Neural cell (in vitro differentiated cells): ENCODE data around the gene GSTA5. TPM values are rescaled to one million over a fixed set of nuclear protein-coding genes. Genes with fewer than 3 reads are reported as not detected.
"Not testable (repeated sequence)": the region's sequence is repeated elsewhere in the genome, so short reads cannot be mapped to it uniquely, and the experiment has no call there.

Source experiments
- H2AFZ ChIP-seq: fragments of 200-600, 300-800 bp; sonication (generic), shearing (Covaris generic); 2 replicates; pipeline ENCODE4 v1.6.0; 2014; ENCODE audit warnings: low read depth, mild to moderate bottlenecking, antibody characterized with exemption, low read length, moderate library complexity
- H3F3A ChIP-seq: fragments of 200-600 bp; shearing (Covaris generic); 2 replicates; pipeline ENCODE4 v1.6.1; 2016; ENCODE audit warnings: mild to moderate bottlenecking, moderate library complexity, mixed read lengths, antibody characterized with exemption, low read length; ENCODE audit not compliant: insufficient read depth, poor library complexity, severe bottlenecking
- H3K27ac ChIP-seq: fragments of 200-600, 300-800 bp; sonication (generic), shearing (Covaris generic); 2 replicates; pipeline ENCODE4 v1.5.1; 2014; ENCODE audit warnings: mild to moderate bottlenecking, low read length, moderate library complexity
- H3K27me3 ChIP-seq: fragments of 300-800, 200-600 bp; sonication (generic), shearing (Covaris generic); 2 replicates; pipeline ENCODE4 v1.6.0; 2014; ENCODE audit warnings: mild to moderate bottlenecking, low read depth, low read length, moderate library complexity; ENCODE audit not compliant: insufficient read depth
- H3K36me3 ChIP-seq: fragments of 300-800, 200-600 bp; sonication (generic), shearing (Covaris generic); 2 replicates; pipeline ENCODE4 v1.5.1; 2014; ENCODE audit warnings: mild to moderate bottlenecking, antibody characterized with exemption, low read length, moderate library complexity; ENCODE audit not compliant: insufficient read depth
- H3K4me2 ChIP-seq: fragments of 300-800, 200-600 bp; sonication (generic), shearing (Covaris generic); 2 replicates; pipeline ENCODE4 v1.6.0; 2014; ENCODE audit warnings: mild to moderate bottlenecking, low read length
- H3K4me3 ChIP-seq: fragments of 300-800, 200-600 bp; sonication (generic), shearing (Covaris generic); 2 replicates; pipeline ENCODE4 v1.5.1; 2014; ENCODE audit warnings: mild to moderate bottlenecking, low read length, moderate library complexity
- H3K79me2 ChIP-seq: fragments of 200-600 bp; shearing (Covaris generic); replicated peaks from 2 replicates; pipeline ENCODE4 v1.6.0; 2014; ENCODE audit warnings: mild to moderate bottlenecking, low read length, moderate library complexity; ENCODE audit not compliant: insufficient read depth
- H3K9ac ChIP-seq: fragments of 300-800, 200-600 bp; sonication (generic), shearing (Covaris generic); 2 replicates; pipeline ENCODE4 v1.6.1; 2016; ENCODE audit warnings: mild to moderate bottlenecking, low read length, mixed read lengths
- H3K9me2 ChIP-seq: fragments of 200-600 bp; shearing (Covaris generic); 2 replicates; pipeline ENCODE4 v1.6.1; 2016; ENCODE audit warnings: mild to moderate bottlenecking, low read length, mixed read lengths; ENCODE audit not compliant: insufficient read depth
- H3K9me3 ChIP-seq: fragments of 200-600, 300-800 bp; sonication (generic), shearing (Covaris generic); 2 replicates; pipeline ENCODE4 v1.6.1; 2016; ENCODE audit warnings: mild to moderate bottlenecking, mixed run types, low read length, moderate library complexity, mixed read lengths
- H4K20me1 ChIP-seq: fragments of 200-600 bp; shearing (Covaris generic); 2 replicates; pipeline ENCODE4 v1.6.1; 2016; ENCODE audit warnings: mild to moderate bottlenecking, mixed run types; ENCODE audit not compliant: insufficient read depth
- EP300 ChIP-seq: fragments of 450-650 bp; conservative IDR thresholded peaks from 2 replicates; pipeline ENCODE4 v1.6.1; 2014; ENCODE audit warnings: antibody characterized with exemption, mild to moderate bottlenecking, moderate library complexity; ENCODE audit not compliant: poor library complexity, severe bottlenecking
- EZH2 ChIP-seq: fragments of 200-600, 300-800 bp; shearing (Covaris generic), sonication (generic); IDR thresholded peaks from 2 replicates; pipeline ENCODE4 v1.6.1; 2014; ENCODE audit warnings: antibody characterized with exemption, low read length, borderline replicate concordance, mild to moderate bottlenecking; ENCODE audit not compliant: insufficient read depth, poor library complexity, severe bottlenecking
- MXI1 ChIP-seq: fragments of 450-650 bp; conservative IDR thresholded peaks from 2 replicates; pipeline ENCODE4 v1.6.1; 2014; ENCODE audit warnings: antibody characterized with exemption, mild to moderate bottlenecking; ENCODE audit not compliant: poor library complexity, severe bottlenecking
- POLR2AphosphoS5 ChIP-seq: IDR thresholded peaks from 2 replicates; pipeline ENCODE4 v1.6.1; 2012
- RAD21 ChIP-seq: fragments of 450-650 bp; conservative IDR thresholded peaks from 2 replicates; pipeline ENCODE4 v1.6.1; 2014; ENCODE audit warnings: antibody characterized with exemption, mild to moderate bottlenecking, moderate library complexity
- SMC3 ChIP-seq: fragments of 450-650 bp; conservative IDR thresholded peaks from 2 replicates; pipeline ENCODE4 v1.6.1; 2014; ENCODE audit warnings: antibody characterized with exemption, mild to moderate bottlenecking, moderate library complexity; ENCODE audit not compliant: poor library complexity
- TAF1 ChIP-seq: IDR thresholded peaks from 2 replicates; pipeline ENCODE4 v1.6.1; 2012; ENCODE audit warnings: low read depth
- polyA plus RNA-seq: library from polyadenylated mRNA; depleted of rRNA; stranded (reverse); fragments of >200 nt; gene quantifications from 2 replicates; pipeline ENCODE4 v1.2.3, GENCODE V29; 2014
- TF ChIP-seq, protein P1 (sequence below): fragments of 450-650 bp; IDR thresholded peaks from 2 replicates; pipeline ENCODE4 v1.5.1; 2014; ENCODE audit warnings: antibody characterized with exemption, mild to moderate bottlenecking, moderate library complexity; ENCODE audit not compliant: poor library complexity, severe bottlenecking
- TF ChIP-seq, protein P2 (sequence below): IDR thresholded peaks from 2 replicates; pipeline ENCODE4 v1.6.1; 2012; ENCODE audit warnings: borderline replicate concordance

The GSTA5 gene
- polyA plus RNA-seq, 1 donor from 2014 or later: not detected

DNA sequence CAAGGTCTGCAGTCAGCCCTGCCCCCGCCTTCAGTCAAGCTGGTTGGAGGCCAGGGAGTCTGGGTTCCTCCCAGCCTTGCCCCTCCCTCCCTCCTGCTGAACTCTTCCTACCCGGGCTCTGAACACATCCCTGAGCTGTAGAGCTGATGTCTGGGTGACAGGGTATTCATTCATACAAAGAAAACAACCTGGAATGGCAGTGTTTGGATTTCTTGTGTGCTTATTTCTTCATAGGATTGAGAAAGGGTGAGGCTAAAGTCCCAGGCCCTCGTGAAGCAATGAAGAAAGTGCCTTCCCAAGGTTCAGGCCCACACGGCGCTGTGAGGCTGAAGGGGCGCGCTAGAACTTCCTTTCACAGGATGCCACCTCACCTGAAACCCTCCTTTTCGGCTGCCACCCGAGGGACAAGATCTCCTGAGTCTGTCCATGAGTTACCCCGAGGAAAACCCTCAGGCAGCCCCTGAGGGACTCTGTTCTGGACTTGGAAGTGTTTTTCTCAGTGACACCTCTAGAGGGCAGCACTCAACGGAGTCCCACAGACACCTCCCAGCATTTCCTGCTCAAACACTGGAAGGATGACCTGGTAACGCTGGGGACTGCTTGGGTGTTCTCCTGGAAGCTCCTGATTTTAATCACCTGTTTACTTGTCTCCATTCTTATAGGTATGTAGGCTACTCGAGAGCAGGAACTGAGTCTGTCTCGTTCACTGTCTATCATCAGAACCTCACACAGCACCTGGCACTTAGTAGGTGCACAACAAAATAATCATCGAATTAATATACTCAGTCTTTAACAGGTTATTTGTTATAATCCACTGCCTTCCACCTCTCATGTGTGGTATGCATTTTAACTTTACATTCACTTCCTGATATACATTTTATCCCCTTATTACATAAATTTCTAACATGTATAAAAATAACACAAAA, 25.2 kb downstream of the GSTA5 start:
- H3K9me2 ChIP-seq: no peaks in the 10 kb centered on the region
- H3K27ac ChIP-seq: no peak overlapping the region
- H3K4me3 ChIP-seq: no peak overlapping the region
- H3K9me3 ChIP-seq: no peaks in the 10 kb centered on the region
- no peaks in the 10 kb centered on the region for H4K20me1 ChIP-seq
- no peaks in the 10 kb centered on the region for H3F3A ChIP-seq
- no peaks in the 10 kb centered on the region for H3K36me3 ChIP-seq
- no peak overlapping the region for H2AFZ ChIP-seq
- no peaks in the 10 kb centered on the region for H3K27me3 ChIP-seq
- H3K4me2 ChIP-seq: no peak overlapping the region
- TF ChIP-seq, protein P1, sequence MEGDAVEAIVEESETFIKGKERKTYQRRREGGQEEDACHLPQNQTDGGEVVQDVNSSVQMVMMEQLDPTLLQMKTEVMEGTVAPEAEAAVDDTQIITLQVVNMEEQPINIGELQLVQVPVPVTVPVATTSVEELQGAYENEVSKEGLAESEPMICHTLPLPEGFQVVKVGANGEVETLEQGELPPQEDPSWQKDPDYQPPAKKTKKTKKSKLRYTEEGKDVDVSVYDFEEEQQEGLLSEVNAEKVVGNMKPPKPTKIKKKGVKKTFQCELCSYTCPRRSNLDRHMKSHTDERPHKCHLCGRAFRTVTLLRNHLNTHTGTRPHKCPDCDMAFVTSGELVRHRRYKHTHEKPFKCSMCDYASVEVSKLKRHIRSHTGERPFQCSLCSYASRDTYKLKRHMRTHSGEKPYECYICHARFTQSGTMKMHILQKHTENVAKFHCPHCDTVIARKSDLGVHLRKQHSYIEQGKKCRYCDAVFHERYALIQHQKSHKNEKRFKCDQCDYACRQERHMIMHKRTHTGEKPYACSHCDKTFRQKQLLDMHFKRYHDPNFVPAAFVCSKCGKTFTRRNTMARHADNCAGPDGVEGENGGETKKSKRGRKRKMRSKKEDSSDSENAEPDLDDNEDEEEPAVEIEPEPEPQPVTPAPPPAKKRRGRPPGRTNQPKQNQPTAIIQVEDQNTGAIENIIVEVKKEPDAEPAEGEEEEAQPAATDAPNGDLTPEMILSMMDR: peak; percentile 34
- TF ChIP-seq TAF1: no peak
- no peak for TF ChIP-seq RAD21
- H3K79me2 ChIP-seq: no peaks in the 10 kb centered on the region
- H3K9ac ChIP-seq: no peak overlapping the region

DNA sequence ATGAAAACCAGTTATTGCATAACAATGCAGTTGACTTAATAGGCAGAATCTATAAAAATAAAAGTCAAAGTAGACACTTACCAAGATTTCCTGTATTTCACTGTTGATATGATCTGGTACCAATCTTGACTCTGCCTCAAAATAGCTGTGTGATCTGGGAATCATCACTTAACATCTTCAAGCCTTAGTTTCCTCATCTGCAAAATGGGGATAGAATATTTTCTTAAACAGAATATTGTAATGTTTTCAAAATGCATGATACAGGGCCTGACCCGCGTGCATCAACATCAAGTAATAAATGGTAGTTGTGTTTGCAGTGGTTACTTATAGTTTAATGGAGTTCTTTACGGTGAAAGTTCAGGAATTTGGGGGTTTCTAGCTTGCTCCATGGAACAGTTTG, 26.1 kb downstream of the GSTA5 start:
- H3K27me3 ChIP-seq, H3K4me3 ChIP-seq, H3K9me2 ChIP-seq, H2AFZ ChIP-seq, H3K27ac ChIP-seq, H3K9me3 ChIP-seq, H3K4me2 ChIP-seq, H4K20me1 ChIP-seq, H3K36me3 ChIP-seq, H3F3A ChIP-seq, H3K79me2 ChIP-seq, H3K9ac ChIP-seq: not testable (repeated sequence)

DNA sequence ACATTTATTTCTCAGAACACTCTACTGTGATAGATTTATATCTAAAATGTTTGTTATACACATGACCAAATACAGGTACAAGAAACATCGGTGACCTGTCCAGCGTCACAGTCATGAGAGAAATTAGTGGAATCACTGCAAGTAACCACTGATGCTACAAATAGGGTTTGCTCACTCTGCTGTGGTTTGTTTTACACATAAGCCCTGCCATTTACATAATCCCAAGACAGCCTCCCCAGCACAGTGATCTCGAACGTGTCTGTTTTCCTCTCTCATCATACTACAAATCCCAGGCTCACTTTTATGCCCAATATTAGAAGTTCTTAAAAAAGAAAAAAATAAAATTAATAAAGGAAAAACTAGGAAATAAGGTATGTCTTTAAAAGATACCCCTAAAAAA, 30.8 kb downstream of the GSTA5 start:
- H2AFZ ChIP-seq, H3K36me3 ChIP-seq, H3K4me3 ChIP-seq, H3K79me2 ChIP-seq, H3F3A ChIP-seq, H3K27ac ChIP-seq, H3K9me2 ChIP-seq, H3K9ac ChIP-seq, H4K20me1 ChIP-seq, H3K27me3 ChIP-seq, H3K4me2 ChIP-seq, H3K9me3 ChIP-seq: not testable (repeated sequence)

DNA sequence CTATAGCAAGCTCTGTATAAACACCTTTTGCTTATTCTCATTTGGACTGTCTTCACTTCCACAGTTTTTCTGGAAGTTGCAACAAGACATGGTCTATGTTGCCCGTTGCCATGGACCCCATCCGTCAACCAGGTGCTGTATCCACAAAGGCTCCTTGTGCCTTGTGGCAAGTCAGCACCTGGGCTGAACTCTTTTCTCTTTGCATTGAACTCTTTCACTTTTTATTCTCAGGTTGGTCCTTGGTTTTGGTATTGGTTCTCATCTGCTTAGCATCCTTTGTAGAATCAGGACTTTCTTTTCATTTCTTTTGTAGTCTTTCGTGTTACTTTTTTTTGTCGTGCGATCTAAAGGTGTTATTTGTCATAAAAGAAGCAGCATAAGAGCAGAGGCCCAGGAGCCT, 32.0 kb downstream of the GSTA5 start:
- Histone ChIP-seq H3K79me2 (no peaks in the 10 kb centered on the region), H3K9me3 (no peaks in the 10 kb centered on the region)

More for the DNA sequence above, 32.0 kb downstream of the GSTA5 start:
- TF ChIP-seq MXI1 (no peak), POLR2AphosphoS5 (no peak), RAD21 (no peak), EP300 (no peak), SMC3 (no peak), TAF1 (no peak), EZH2 (no peak)
- TF ChIP-seq, protein P1: no peak
- TF ChIP-seq, protein P2, sequence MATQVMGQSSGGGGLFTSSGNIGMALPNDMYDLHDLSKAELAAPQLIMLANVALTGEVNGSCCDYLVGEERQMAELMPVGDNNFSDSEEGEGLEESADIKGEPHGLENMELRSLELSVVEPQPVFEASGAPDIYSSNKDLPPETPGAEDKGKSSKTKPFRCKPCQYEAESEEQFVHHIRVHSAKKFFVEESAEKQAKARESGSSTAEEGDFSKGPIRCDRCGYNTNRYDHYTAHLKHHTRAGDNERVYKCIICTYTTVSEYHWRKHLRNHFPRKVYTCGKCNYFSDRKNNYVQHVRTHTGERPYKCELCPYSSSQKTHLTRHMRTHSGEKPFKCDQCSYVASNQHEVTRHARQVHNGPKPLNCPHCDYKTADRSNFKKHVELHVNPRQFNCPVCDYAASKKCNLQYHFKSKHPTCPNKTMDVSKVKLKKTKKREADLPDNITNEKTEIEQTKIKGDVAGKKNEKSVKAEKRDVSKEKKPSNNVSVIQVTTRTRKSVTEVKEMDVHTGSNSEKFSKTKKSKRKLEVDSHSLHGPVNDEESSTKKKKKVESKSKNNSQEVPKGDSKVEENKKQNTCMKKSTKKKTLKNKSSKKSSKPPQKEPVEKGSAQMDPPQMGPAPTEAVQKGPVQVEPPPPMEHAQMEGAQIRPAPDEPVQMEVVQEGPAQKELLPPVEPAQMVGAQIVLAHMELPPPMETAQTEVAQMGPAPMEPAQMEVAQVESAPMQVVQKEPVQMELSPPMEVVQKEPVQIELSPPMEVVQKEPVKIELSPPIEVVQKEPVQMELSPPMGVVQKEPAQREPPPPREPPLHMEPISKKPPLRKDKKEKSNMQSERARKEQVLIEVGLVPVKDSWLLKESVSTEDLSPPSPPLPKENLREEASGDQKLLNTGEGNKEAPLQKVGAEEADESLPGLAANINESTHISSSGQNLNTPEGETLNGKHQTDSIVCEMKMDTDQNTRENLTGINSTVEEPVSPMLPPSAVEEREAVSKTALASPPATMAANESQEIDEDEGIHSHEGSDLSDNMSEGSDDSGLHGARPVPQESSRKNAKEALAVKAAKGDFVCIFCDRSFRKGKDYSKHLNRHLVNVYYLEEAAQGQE: no peak
- H3K27ac ChIP-seq: no peak overlapping the region
- H3K4me3 ChIP-seq: no peak overlapping the region
- no peaks in the 10 kb centered on the region for H3K36me3 ChIP-seq
- H3K9ac ChIP-seq: no peak overlapping the region
- no peaks in the 10 kb centered on the region for H3F3A ChIP-seq
- no peak overlapping the region for H3K4me2 ChIP-seq
- H2AFZ ChIP-seq: no peak overlapping the region
- H3K27me3 ChIP-seq: no peaks in the 10 kb centered on the region
- H3K9me2 ChIP-seq: no peaks in the 10 kb centered on the region
- H4K20me1 ChIP-seq: no peaks in the 10 kb centered on the region
